Coronary artery (tissue), 2 donors: ENCODE data around the gene CDC26.

Source experiments
- DNase-seq: peaks from one replicate; pipeline ENCODE4 v3.0.0-alpha.2; 2017; ENCODE audit warnings: low spot score
- H3K27ac ChIP-seq, 2 donors: fragments of 200-600 bp; sonication (generic); one replicate each; pipeline ENCODE4 v1.5.1; 2016 to 2019
- H3K4me3 ChIP-seq: fragments of 200-600 bp; sonication (generic); 2 replicates; pipeline ENCODE4 v1.5.1; 2016; ENCODE audit warnings: mild to moderate bottlenecking, moderate library complexity
- CTCF ChIP-seq: fragments of 200-600 bp; sonication (generic); IDR thresholded peaks from one replicate; pipeline ENCODE4 v1.5.1; 2019; ENCODE audit warnings: antibody characterized with exemption

The CDC26 gene

GRCh38 chr9:113219186-113219936 is 56.0 kb downstream of the CDC26 start:
- peak overlapping the region in 1 of 2 donors; percentile 59 for H3K27ac ChIP-seq
- no peak for DNase-seq
- TF ChIP-seq CTCF = no peak
- peak overlapping the region; percentile 86 for H3K4me3 ChIP-seq
